ENCODE data around the gene MTA1.

Gene MTA1

GRCh38 chr14:105387530-105387922 lies 32.1 kb upstream of the MTA1 start:
- DNase-seq (ENCODE audit: low spot score): no peak

GRCh38 chr14:105388110-105388951 lies 31.3 kb upstream of the MTA1 start:
- DNase-seq (ENCODE audit: low spot score): no peak

GRCh38 chr14:105388976-105389375 lies 30.7 kb upstream of the MTA1 start:
- no peak for DNase-seq (ENCODE audit: low spot score)

GRCh38 chr14:105389534-105389933 lies 30.1 kb upstream of the MTA1 start:
- no peak for DNase-seq (ENCODE audit: low spot score)

- DNase-seq (ENCODE audit: low spot score): no peak
Measured at GRCh38 chr14:105389976-105390848, 29.4 kb upstream of the MTA1 start.

- DNase-seq (ENCODE audit: low spot score): no peak
Measured at GRCh38 chr14:105390849-105391500, 28.7 kb upstream of the MTA1 start.

GRCh38 chr14:105391541-105391940 lies 28.1 kb upstream of the MTA1 start:
- DNase-seq (ENCODE audit: low spot score): no peak

GRCh38 chr14:105392131-105393090 lies 27.2 kb upstream of the MTA1 start:
- DNase-seq (ENCODE audit: low spot score): no peak

GRCh38 chr14:105393151-105393550 lies 26.5 kb upstream of the MTA1 start:
- DNase-seq (ENCODE audit: low spot score): no peak

GRCh38 chr14:105394714-105395537 lies 24.7 kb upstream of the MTA1 start:
- no peak for DNase-seq (ENCODE audit: low spot score)

GRCh38 chr14:105395538-105395854 lies 24.1 kb upstream of the MTA1 start:
- DNase-seq (ENCODE audit: low spot score): no peak

GRCh38 chr14:105397350-105397931 lies 22.2 kb upstream of the MTA1 start:
- DNase-seq (ENCODE audit: low spot score): no peak

- peak; percentile 92 for DNase-seq (ENCODE audit: low spot score)
Measured at GRCh38 chr14:105398044-105398725, 21.4 kb upstream of the MTA1 start, which contains the start of gene TEX22. TEX22 (plus strand) TSS chr14:105398538; CDS start chr14:105399341, 803 bp downstream.

- no peak for DNase-seq (ENCODE audit: low spot score)
Measured at GRCh38 chr14:105398726-105399465, 20.7 kb upstream of the MTA1 start.

GRCh38 chr14:105399466-105399775 lies 20.2 kb upstream of the MTA1 start:
- no peak for DNase-seq (ENCODE audit: low spot score)

GRCh38 chr14:105400016-105400415 lies 19.6 kb upstream of the MTA1 start:
- DNase-seq (ENCODE audit: low spot score): no peak

- DNase-seq (ENCODE audit: low spot score): no peak
Measured at GRCh38 chr14:105401699-105402098, 17.9 kb upstream of the MTA1 start.

- DNase-seq (ENCODE audit: low spot score): no peak
Measured at GRCh38 chr14:105408592-105408991, 11.0 kb upstream of the MTA1 start.

- no peak for DNase-seq (ENCODE audit: low spot score)
Measured at GRCh38 chr14:105409364-105409763, 10.3 kb upstream of the MTA1 start.
